Liver (tissue), 9 donors: ENCODE data around the gene CLEC3B. TPM values are rescaled to one million over a fixed set of nuclear protein-coding genes. Genes with fewer than 3 reads are reported as not detected.
A peak's percentile ranks its signal among the peaks of the same experiment; 100 is the strongest.

Experiments
- DNase-seq: peaks from one replicate; pipeline ENCODE4 v3.0.0-alpha.2; 2017; ENCODE audit warnings: low spot score
- H3K27ac ChIP-seq, 2 donors: one replicate each; pipeline ENCODE4 v1.7.0; 2013; ENCODE audit warnings: inconsistent platforms in 2 of 2, low read length in 2 of 2, control low read depth in 1 of 2, low read depth in 1 of 2, mild to moderate bottlenecking in 1 of 2
- H3K27me3 ChIP-seq, 4 donors: one replicate each; pipeline versions ENCODE4 v1.6.1 to v1.7.0; 2013; ENCODE audit warnings: low read length in 3 of 4, inconsistent platforms in 1 of 4, mild to moderate bottlenecking in 1 of 4, moderate library complexity in 1 of 4; ENCODE audit not compliant: control insufficient read depth in 4 of 4, insufficient read depth in 4 of 4
- H3K36me3 ChIP-seq, 4 donors: one replicate each; pipeline versions ENCODE4 v1.6.1 to v1.7.0; 2013; ENCODE audit warnings: low read length in 3 of 4, mild to moderate bottlenecking in 3 of 4, low read depth in 1 of 4, moderate library complexity in 1 of 4; ENCODE audit not compliant: control insufficient read depth in 4 of 4, insufficient read depth in 3 of 4
- H3K4me1 ChIP-seq, 4 donors: one replicate each; pipeline versions ENCODE4 v1.6.1 to v1.7.0; 2013; ENCODE audit warnings: low read length in 3 of 4, mild to moderate bottlenecking in 3 of 4, moderate library complexity in 1 of 4; ENCODE audit not compliant: control insufficient read depth in 4 of 4, insufficient read depth in 4 of 4
- H3K4me3 ChIP-seq, 3 donors: one replicate each; pipeline versions ENCODE4 v1.6.1 to v1.7.0; 2013; ENCODE audit warnings: low read length in 3 of 3, control low read depth in 1 of 3, low read depth in 1 of 3, mild to moderate bottlenecking in 1 of 3
- H3K9ac ChIP-seq, 2 donors: one replicate each; pipeline ENCODE4 v1.7.0; 2013; ENCODE audit warnings: low read length in 2 of 2, mild to moderate bottlenecking in 2 of 2, moderate library complexity in 2 of 2, control low read depth in 1 of 2, low read depth in 1 of 2
- H3K9me3 ChIP-seq, 4 donors: one replicate each; pipeline versions ENCODE4 v1.6.1 to v1.7.0; 2013; ENCODE audit warnings: low read length in 3 of 4; ENCODE audit not compliant: control insufficient read depth in 4 of 4
- ATF3 ChIP-seq: IDR thresholded peaks from 2 replicates; pipeline ENCODE4 v1.6.1; 2016; ENCODE audit warnings: antibody characterized with exemption
- EGR1 ChIP-seq, 2 donors: IDR thresholded peaks; 2 replicates each; pipeline ENCODE4 v1.6.1; 2016 to 2018; ENCODE audit warnings: antibody characterized with exemption in 2 of 2, low read depth in 2 of 2
- FOXA1 ChIP-seq: IDR thresholded peaks from 2 replicates; pipeline ENCODE4 v1.6.1; 2016; ENCODE audit warnings: antibody characterized with exemption
- FOXA2 ChIP-seq: IDR thresholded peaks from 2 replicates; pipeline ENCODE4 v1.6.1; 2016; ENCODE audit warnings: antibody characterized with exemption
- GABPA ChIP-seq, 2 donors: IDR thresholded peaks in 1 of 2; conservative IDR thresholded peaks in 1 of 2; 2 replicates each; pipeline ENCODE4 v1.6.1; 2016; ENCODE audit warnings: antibody characterized with exemption in 2 of 2, mild to moderate bottlenecking in 1 of 2, moderate library complexity in 1 of 2
- HNF4A ChIP-seq, 2 donors: conservative IDR thresholded peaks; 2 replicates each; pipeline ENCODE4 v1.6.1; 2016; ENCODE audit warnings: antibody characterized with exemption in 2 of 2, mild to moderate bottlenecking in 2 of 2
- HNF4G ChIP-seq: IDR thresholded peaks from 2 replicates; pipeline ENCODE4 v1.6.1; 2016; ENCODE audit warnings: antibody characterized with exemption
- JUND ChIP-seq, 2 donors: IDR thresholded peaks; 2 replicates each; pipeline ENCODE4 v1.6.1; 2016; ENCODE audit warnings: antibody characterized with exemption in 2 of 2
- MAX ChIP-seq: IDR thresholded peaks from 2 replicates; pipeline ENCODE4 v1.6.1; 2016; ENCODE audit warnings: antibody characterized with exemption
- NR2F2 ChIP-seq: IDR thresholded peaks from 2 replicates; pipeline ENCODE4 v1.6.1; 2016; ENCODE audit warnings: antibody characterized with exemption
- RAD21 ChIP-seq, 2 donors: IDR thresholded peaks; 2 replicates each; pipeline ENCODE4 v1.6.1; 2016; ENCODE audit warnings: antibody characterized with exemption in 2 of 2, mild to moderate bottlenecking in 2 of 2
- REST ChIP-seq: IDR thresholded peaks from 2 replicates; pipeline ENCODE4 v1.6.1; 2016; ENCODE audit warnings: antibody characterized with exemption, mild to moderate bottlenecking
- SP1 ChIP-seq: IDR thresholded peaks from 2 replicates; pipeline ENCODE4 v1.6.1; 2018; ENCODE audit warnings: antibody characterized with exemption, mild to moderate bottlenecking
- TAF1 ChIP-seq: conservative IDR thresholded peaks from 2 replicates; pipeline ENCODE4 v1.6.1; 2016; ENCODE audit warnings: antibody characterized with exemption, mild to moderate bottlenecking
- YY1 ChIP-seq: IDR thresholded peaks from 2 replicates; pipeline ENCODE4 v1.6.1; 2016; ENCODE audit warnings: antibody characterized with exemption, mild to moderate bottlenecking
- ZBTB33 ChIP-seq: IDR thresholded peaks from 2 replicates; pipeline ENCODE4 v1.6.1; 2016; ENCODE audit warnings: antibody characterized with exemption
- WGBS: extraction: QIAGEN DNeasy Blood & Tissue Kit; methylation state at CpG from one replicate; pipeline ENCODE4 v1.1.7; 2013; 5-methylcytosine and 5-hydroxymethylcytosine counted together
- polyA plus RNA-seq, 2 donors: library from polyadenylated mRNA; stranded (reverse) in 1 of 2; unstranded in 1 of 2; fragments of 200-250 nt in 1 of 2; fragments of >200 nt in 1 of 2; fragmentation: Nextera tagmentation in 1 of 2; extraction: Ambion mirVana in 1 of 2; gene quantifications; one replicate each; pipeline versions ENCODE4 v1.2.1 to v1.2.3, GENCODE V29; 2013 to 2015
- total RNA-seq, 2 donors: library from RNA; depleted of rRNA; stranded (reverse); fragments of >200 nt; gene quantifications; one replicate each; pipeline ENCODE4 v1.2.3, GENCODE V29; 2014
- donor health status: healthy.
- donor health status: healthy.
- donor health status: healthy.
- donor health status: healthy.
- donor health status: healthy.

Gene CLEC3B
- total and polyA plus RNA-seq, 4 donors = 7.7 to 28.8 (median 13.0) TPM

GRCh38 chr3:45060165-45060892 is 34.2 kb downstream of the CLEC3B start (continued):
- TF ChIP-seq ATF3 = no peak
- no peak for TF ChIP-seq HNF4G
- no peak for TF ChIP-seq HNF4A (conservative IDR thresholded peaks at IDR 0.05)
- TF ChIP-seq NR2F2 = no peak
- no peak for TF ChIP-seq TAF1
- no peak for TF ChIP-seq SP1

- H3K4me3 ChIP-seq = no peak overlapping the region
- H3K27ac ChIP-seq = no peak overlapping the region
- H3K9ac ChIP-seq = no peak overlapping the region
- H3K27me3 ChIP-seq = no peaks in the 10 kb centered on the region
- H3K9me3 ChIP-seq = no peaks in the 10 kb centered on the region
- no peaks in the 10 kb centered on the region for H3K36me3 ChIP-seq
- 98% methylated on average over 1 of the region's 1 CpG for WGBS
- TF ChIP-seq MAX (no peak), EGR1 (IDR thresholded peaks at IDR 0.05; ENCODE audit: low read depth in 2 of 2) (no peak)
- no peak for DNase-seq
- peaks cover 0 to 4% (median 0%) of the 10 kb centered on the region in 4 donors for H3K4me1 ChIP-seq
Observed at GRCh38 chr3:45062697-45063070, 36.6 kb downstream of the CLEC3B start.

- no peaks in the 10 kb centered on the region for H3K27me3 ChIP-seq
- no peak overlapping the region for H3K9ac ChIP-seq
- H3K27ac ChIP-seq = peak overlapping the region; percentile 9 to 50
- 62% methylated on average over 12 of the region's 12 CpGs for WGBS
- DNase-seq = peak; percentile 60
- H3K4me3 ChIP-seq = no peak overlapping the region
- no peaks in the 10 kb centered on the region for H3K9me3 ChIP-seq
- H3K4me1 ChIP-seq = peaks cover 0 to 4% (median 0%) of the 10 kb centered on the region in 4 donors
- TF ChIP-seq SP1 = no peak
- TF ChIP-seq FOXA2 = no peak
- TF ChIP-seq FOXA1 = no peak
- TF ChIP-seq JUND (IDR thresholded peaks at IDR 0.05) = no peak
- TF ChIP-seq ATF3 = no peak
- TF ChIP-seq HNF4A (conservative IDR thresholded peaks at IDR 0.05) = no peak
- TF ChIP-seq RAD21 (IDR thresholded peaks at IDR 0.05) = no peak
- no peak for TF ChIP-seq NR2F2
- TF ChIP-seq REST = no peak
- no peak for TF ChIP-seq TAF1
- no peak for TF ChIP-seq GABPA (IDR thresholded peaks at IDR 0.05 in 1 of 2, conservative IDR thresholded peaks at IDR 0.05 in 1 of 2)
- TF ChIP-seq ZBTB33 = no peak
- TF ChIP-seq YY1 = no peak
- TF ChIP-seq EGR1 (IDR thresholded peaks at IDR 0.05; ENCODE audit: low read depth in 2 of 2) = no peak
- H3K36me3 ChIP-seq = no peaks in the 10 kb centered on the region
Observed at GRCh38 chr3:45064512-45065372, 38.6 kb downstream of the CLEC3B start.
